ENCODE measurements around the gene TANC2. TPM values are rescaled to one million over a fixed set of nuclear protein-coding genes. Genes with fewer than 3 reads are reported as not detected.

The TANC2 gene
- total and polyA plus RNA-seq, 9 of the 15 experiments (the other 6 are each of a cell fraction or from before 2014, with no cell fraction given), result 0.46 to 7.8 (median 4.5) TPM

DNA sequence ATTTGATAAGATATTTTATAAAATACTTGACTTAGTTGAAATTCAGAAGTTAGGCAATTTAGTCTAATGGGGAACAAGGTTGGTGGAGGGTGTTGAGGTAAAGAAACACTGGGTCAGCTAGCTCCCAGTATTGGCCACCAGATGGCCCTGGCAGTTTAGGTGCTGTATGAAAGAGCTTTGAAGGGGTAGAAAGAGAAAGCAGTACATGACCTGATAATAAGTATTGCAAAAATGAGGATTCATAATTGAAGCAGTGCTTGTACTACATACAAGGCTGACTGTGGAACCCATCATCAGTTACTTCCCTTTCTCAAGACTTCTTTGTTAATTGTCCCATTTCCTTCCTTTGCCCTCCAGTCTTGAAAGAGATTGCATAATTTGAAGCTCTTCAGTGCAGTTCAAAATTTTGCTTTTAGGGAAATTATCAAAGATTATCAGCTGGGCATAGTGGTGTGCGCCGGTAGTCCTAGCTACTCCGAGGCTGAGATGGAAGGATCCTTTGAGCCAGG, 29.4 kb downstream of the TANC2 start (continued):
- TF ChIP-seq ZNF699 (CRISPR knock-in tag; IDR thresholded peaks at IDR 0.05; ENCODE audit: insufficient replicate concordance) (no peak), SMC3 (conservative IDR thresholded peaks at IDR 0.05; ENCODE audit: insufficient read depth, low read depth, low read length) (peak; percentile 49; the same call in 1 of the 2 replicates), RBBP5 (IDR thresholded peaks at IDR 0.05; ENCODE audit: borderline replicate concordance, insufficient read depth, low read length, poor library complexity, severe bottlenecking) (no peak), JUND (IDR thresholded peaks at IDR 0.05; ENCODE audit: borderline replicate concordance, low read depth, low read length) (no peak), JUND (tag; IDR thresholded peaks at IDR 0.05; ENCODE audit: borderline replicate concordance, low read depth, low read length) (no peak), CREBBP (IDR thresholded peaks at IDR 0.05; ENCODE audit: low read depth, low read length) (no peak), IFI16 (CRISPR knock-in tag; IDR thresholded peaks at IDR 0.05) (no peak), GTF3C2 (IDR thresholded peaks at IDR 0.05; ENCODE audit: borderline replicate concordance, extremely low read depth, insufficient read length) (no peak), ZNF583 (CRISPR knock-in tag; IDR thresholded peaks at IDR 0.05) (no peak), ZKSCAN3 (CRISPR knock-in tag; IDR thresholded peaks at IDR 0.05) (no peak), EP400 (IDR thresholded peaks at IDR 0.05) (0 out of 2 replicates have a peak, but pooled peaks have one; percentile 7), NRF1 (conservative IDR thresholded peaks at IDR 0.05 in 1 of 2, IDR thresholded peaks at IDR 0.05 in 1 of 2) (0 out of 4 replicates have a peak, but pooled peaks of 1 of the 2 experiments have one; percentile 35), BRF1 (IDR thresholded peaks at IDR 0.05; ENCODE audit: borderline replicate concordance, extremely low read depth, insufficient read length) (no peak)
- TF ChIP-seq, protein P1, sequence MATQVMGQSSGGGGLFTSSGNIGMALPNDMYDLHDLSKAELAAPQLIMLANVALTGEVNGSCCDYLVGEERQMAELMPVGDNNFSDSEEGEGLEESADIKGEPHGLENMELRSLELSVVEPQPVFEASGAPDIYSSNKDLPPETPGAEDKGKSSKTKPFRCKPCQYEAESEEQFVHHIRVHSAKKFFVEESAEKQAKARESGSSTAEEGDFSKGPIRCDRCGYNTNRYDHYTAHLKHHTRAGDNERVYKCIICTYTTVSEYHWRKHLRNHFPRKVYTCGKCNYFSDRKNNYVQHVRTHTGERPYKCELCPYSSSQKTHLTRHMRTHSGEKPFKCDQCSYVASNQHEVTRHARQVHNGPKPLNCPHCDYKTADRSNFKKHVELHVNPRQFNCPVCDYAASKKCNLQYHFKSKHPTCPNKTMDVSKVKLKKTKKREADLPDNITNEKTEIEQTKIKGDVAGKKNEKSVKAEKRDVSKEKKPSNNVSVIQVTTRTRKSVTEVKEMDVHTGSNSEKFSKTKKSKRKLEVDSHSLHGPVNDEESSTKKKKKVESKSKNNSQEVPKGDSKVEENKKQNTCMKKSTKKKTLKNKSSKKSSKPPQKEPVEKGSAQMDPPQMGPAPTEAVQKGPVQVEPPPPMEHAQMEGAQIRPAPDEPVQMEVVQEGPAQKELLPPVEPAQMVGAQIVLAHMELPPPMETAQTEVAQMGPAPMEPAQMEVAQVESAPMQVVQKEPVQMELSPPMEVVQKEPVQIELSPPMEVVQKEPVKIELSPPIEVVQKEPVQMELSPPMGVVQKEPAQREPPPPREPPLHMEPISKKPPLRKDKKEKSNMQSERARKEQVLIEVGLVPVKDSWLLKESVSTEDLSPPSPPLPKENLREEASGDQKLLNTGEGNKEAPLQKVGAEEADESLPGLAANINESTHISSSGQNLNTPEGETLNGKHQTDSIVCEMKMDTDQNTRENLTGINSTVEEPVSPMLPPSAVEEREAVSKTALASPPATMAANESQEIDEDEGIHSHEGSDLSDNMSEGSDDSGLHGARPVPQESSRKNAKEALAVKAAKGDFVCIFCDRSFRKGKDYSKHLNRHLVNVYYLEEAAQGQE (IDR thresholded peaks at IDR 0.05; ENCODE audit: borderline replicate concordance), result peak; percentile 45; the same call in 1 of the 2 replicates
- TF ChIP-seq, protein P1 (CRISPR knock-in tag; IDR thresholded peaks at IDR 0.05; ENCODE audit: low read depth), result no peak
